ENCODE results near the gene NARS2.
"Not testable (repeated sequence)": the region's sequence is repeated elsewhere in the genome, so short reads cannot be mapped to it uniquely, and the experiment has no call there.

NARS2 gene, protein sequence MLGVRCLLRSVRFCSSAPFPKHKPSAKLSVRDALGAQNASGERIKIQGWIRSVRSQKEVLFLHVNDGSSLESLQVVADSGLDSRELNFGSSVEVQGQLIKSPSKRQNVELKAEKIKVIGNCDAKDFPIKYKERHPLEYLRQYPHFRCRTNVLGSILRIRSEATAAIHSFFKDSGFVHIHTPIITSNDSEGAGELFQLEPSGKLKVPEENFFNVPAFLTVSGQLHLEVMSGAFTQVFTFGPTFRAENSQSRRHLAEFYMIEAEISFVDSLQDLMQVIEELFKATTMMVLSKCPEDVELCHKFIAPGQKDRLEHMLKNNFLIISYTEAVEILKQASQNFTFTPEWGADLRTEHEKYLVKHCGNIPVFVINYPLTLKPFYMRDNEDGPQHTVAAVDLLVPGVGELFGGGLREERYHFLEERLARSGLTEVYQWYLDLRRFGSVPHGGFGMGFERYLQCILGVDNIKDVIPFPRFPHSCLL

DNA sequence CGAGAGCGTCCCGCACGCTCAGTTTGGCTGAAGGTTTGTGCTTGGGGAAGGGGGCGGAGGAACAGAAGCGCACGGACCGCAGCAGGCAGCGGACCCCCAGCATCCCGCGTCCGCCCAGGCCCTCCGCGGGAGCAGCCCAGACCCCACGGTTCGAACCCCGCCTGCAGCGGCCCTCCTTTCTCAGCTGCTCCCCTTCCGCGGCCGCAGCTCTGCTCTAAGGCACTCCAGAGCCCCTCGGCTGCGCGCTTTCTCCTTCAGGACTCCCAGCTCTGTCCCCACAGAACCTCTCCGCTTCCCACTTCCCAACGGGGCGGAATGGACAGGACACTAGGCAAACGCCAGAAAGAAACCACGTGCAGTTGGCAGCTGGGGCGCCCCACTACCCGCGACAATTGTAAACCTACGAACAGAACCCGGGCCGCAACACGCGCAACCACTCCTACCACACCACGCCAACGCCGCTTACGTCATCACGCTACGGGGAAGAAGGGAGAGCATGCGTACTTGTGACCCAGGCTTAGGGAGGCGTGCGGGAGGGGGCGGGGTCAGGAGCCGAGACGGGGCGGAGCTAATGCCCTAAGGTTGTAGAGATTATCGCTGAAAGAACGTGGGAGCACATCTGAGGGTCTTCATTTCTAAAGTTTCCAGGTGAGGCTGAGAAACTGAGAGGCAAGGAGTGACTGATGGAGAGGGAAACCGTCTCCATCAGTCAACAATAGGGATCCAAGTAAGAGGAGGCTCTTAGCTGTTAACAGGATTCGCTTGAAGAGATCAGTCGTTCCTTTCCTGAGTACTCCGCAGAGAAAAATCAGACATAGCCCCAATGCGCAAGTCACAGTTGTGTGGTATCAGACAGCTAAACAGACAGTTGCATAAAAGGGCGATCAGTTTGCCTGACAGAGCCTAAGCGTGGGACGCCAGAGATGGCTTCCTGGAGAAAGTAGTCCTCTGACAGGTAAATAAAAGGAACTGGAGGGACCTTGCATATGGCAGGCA, at the start of gene NARS2:
NARS2 (minus strand) TSS at position 479 of the 996 bp plus-strand sequence; CDS start at position 103, 376 bp downstream.
- peak; percentile 75 for FAIRE-seq

DNA sequence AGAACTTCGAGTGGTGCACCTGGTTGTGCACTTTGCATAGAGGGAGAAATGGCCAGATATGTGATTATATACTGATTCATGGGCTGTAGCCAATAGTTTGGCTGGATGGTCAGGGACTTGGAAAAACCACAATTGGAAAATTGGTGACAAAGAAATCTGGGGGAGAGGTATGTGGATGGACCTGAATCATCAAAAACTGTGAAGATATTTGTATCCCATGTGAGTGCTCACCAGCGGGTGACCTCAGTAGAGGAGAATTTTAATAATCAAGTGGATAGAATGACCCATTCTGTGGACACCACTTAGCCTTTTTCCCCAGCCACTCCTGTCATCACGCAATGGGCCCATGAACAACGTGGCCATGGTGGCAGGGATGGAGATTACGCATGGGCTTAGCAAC, 48.0 kb upstream of the NARS2 start:
- no peak for FAIRE-seq

DNA sequence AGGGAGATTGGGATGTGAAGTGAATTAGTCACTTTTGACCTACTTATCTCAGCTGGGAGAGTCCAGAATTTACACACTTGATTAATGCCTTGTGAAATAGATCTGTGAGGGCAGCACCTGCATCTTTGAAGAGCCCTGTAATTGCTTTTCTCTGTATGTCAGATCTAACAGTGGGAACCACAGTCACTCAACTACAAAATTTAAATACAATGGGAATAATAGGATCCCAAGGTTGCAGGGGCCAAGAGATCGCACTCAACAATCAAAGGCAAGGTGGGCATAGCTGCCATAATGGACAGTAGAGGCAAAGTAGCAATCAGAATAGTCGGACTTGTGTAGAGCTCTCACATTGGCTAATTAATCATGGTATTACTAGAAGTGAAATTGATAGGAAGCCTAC, 45.5 kb upstream of the NARS2 start:
- FAIRE-seq = no peak

DNA sequence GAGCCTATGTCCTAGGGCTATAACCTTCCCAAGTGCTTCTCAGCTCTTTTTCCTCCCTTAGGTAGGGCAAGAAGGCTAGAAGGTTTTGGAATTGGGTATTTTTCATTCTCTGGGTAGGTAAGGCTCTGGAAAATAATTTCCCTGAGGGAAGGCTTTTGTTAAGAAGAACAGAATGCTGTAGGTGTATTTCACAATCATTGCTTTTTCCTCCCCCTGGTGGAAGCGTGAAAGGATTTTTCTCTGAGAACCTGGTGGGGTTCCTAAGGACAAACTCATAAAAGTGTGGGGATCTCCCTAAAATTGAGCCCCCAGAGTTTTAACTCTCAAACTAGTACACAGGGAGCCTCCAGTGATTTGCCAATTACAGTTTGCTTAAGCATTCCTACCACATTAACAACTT, 41.1 kb upstream of the NARS2 start:
- FAIRE-seq = no peak

DNA sequence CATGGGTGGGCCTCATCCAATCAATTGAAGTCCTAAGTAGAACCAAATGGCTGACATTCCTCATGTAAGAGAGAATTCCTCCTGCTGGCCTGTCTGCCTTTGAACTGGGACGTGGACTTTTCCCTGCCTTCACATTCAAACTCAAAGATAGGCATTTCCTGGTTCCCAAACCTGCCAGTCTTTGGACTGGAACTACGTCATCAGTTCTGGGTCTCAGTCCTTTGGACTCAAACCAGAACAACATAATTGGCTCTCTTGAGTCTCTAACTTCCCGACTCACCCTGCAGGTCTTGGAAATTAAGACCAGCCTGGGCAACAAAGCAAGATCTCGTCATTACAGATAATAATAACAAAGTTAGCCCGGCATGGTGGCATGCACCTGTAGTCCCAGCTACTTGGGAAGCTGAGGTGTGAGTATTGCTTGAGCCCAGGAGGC, 38.7 kb upstream of the NARS2 start:
- no peak for FAIRE-seq

DNA sequence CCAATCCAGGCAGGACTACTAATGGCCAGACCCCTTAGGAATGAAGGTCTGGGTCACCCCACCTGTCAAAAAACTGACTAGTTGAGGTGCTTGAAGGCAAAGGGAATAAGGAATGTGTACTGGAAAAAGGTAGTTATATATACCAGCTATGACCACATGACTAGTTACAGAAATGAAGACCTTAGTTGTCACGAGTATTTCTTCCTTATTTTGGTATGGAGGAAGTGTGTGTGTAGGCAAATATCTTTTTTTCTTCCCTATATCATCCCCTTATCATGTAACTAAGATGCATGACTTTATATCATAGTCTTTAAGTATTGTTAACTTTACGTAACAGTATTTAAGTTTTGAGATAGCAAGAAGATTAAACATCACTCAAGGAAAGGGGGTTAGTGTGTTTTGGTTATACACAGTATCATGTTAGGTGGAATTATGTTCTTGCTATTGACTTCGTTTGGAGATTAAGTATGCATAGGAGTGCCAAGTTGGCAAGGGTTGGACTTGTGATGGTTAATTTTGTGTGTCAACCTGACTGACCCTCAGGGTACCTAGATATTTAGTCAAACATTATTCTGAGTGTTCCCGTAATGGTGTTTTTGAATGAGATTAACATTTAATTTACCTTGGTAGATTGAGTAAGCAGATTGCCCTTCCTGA, 38.2 kb upstream of the NARS2 start:
- no peak for FAIRE-seq

DNA sequence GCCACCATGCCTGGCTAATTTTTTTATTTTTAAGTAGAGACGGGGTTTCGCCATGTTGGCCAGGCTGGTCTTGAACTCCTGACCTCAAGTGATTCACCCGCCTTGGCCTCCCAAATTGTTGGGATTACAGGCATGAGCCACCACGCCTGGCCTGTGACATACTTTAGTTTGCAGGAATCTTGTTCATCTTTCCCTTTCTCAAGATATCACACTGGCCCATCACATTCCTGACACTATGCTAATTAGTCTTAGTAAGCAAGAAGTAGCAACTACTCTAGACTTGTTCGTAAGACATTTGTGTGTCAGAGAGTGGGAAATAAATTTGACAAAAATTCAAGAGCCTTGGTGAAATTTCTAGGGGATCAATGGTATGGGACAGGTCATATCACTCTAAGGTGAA, 34.7 kb upstream of the NARS2 start:
- not testable (repeated sequence) for FAIRE-seq

DNA sequence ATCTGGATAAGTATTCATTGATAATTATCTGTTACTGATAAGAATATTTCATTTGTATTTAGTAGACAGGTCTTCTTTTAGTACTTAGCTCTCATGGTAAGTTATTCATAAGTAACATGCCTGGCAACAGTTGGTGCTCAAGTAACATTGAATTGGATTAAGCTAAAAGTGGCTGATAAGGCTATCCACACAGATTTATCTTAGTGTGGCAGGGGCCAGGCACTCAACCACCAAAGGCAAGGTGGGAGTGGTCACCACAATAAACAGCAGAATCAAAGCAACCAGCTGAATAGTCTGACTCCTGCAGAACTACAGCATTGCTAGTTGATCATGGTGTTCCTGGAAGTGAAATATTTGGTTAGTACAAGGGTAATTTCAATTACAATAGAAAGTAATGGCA, 33.0 kb upstream of the NARS2 start:
- no peak for FAIRE-seq

DNA sequence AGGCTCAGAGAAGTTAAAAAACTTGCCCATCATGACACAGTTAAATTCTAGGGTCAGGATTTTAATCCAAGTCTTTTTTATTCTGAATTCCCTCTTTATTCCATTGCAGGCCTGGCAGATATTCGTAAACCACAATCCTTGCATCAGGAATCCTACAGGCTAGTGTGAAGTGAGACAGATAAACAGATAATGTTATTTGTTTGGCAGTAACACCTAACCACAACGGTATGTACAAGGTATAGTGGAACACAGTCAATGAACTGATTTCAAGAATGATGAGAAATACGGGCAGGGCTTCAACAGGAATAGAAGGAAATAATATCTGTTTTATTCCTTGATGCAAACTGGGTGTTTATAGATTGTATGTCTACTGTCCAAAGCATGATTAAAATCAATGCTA, 32.0 kb upstream of the NARS2 start:
- no peak for FAIRE-seq

DNA sequence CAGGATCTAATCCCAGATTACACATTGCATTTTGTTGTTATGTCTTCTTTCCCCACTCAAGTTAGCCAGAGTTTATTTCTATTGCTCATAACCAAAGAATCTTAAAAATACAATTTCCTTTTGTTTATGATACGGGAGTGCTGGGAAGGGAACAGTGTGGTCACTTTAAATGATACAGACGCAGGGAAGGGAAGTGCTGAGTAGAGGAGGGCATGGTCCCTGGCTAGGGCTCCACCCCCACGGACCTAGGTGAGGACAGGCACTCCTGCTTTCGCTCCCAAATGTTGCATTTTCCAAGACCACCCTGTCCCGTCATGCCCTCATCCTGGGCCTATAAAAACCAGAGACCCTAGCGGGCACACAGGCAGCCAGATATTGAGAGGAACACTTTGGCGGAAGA, 30.6 kb upstream of the NARS2 start:
- no peak for FAIRE-seq

DNA sequence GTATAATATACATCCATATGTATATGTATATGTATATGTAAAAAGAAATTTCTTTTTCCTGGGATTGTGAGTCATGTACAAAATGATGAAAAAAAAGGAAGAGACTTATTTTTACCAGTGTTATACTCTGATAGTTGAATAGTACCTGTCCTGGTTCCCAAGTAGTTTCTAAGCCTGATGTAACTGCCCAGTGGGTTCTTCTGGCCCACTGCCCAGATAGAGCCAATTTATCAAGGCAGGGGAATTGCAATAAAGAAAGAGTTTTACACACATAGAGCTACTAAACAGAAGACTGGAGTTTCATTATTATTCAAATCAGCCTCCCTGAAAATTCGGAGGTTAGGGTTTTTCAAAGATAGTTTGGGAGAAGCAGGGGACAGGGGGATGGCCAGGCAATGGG, 29.1 kb upstream of the NARS2 start:
- FAIRE-seq = no peak

DNA sequence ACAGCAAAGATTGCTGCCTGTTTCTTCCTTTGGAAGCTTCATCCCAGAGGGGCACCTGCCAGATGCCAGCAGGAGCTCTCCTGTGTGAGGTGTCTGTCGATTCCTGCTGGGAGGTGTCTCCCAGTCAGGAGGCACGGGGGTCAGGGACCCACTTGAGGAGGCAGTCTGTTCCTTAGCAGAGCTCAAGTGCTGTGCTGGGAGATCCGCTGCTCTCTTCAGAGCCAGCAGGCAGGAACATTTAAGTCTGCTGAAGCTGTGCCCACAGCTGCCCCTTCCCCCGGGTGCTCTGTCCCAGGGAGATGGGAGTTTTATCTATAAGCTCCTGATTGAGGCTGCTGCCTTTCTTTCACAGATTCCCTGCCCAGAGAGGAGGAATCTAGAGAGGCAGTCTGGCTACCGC, 28.1 kb upstream of the NARS2 start:
- not testable (repeated sequence) for FAIRE-seq

DNA sequence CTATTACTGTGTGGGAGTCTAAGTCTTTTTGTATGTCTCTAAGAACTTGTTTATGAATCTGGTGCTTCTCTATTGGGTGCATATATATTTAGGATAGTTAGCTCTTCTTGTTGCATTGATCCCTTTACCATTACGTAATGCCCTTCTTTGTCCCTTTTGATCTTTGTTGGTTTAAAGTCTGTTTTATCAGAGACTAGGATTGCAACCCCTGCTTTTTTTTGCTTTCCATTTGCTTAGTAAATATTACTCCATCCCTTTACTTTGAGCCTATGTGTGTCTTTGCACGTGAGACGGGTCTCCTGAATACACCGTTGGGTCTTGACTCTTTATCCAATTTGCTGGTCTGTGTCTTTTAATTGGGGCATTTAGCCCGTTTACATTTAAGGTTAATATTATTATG, 26.4 kb upstream of the NARS2 start:
- FAIRE-seq = not testable (repeated sequence)

DNA sequence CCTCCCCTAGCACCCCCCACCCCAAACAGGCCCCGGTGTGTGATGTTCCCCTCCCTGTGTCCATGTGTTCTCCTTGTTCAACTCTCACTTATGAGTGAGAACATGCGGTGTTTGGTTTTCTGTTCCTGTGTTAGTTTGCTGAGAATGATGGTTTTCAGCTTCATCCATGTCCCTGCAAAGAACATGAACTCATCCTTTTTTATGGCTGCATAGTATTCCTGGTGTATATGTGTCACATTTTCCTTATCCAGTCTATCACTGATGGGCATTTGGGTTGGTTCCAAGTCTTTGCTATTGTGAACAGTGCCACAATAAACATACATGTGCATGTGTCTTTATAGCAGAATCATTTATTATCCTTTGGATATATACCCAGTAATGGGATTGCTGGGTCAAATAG, 22.9 kb upstream of the NARS2 start:
- not testable (repeated sequence) for FAIRE-seq

DNA sequence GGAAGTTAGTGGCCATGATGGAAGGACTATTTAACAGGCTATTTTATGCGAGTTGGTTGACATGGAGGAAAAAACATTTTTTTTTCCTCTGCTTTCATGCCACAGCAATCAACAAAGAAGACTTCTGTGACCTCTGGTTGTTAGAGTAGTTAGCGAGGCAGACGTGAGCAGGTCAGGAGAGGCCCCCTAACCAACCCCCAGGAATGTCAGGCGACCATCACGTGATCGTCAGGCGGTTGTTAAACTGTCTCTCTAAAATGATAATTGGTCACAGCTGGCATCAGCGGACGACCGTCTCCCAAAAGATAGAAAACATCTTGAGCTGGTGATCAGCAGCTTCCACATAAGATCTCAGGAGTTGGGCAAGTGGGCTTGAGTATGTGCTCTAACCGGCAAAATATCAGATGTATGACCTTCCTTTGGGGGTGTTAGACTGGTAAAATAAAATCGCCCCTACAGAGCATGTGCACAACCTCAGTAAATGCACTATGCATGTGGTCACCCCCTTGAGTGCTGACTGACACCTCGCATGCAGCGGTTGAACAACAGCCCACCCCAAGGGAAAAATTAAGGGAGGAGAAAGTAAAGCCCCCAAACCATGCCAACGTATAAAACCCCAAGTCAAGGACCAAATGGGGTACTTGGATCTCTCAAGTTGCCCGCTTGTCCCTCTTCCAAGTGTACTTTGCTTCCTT, 20.9 kb upstream of the NARS2 start:
- FAIRE-seq = no peak

DNA sequence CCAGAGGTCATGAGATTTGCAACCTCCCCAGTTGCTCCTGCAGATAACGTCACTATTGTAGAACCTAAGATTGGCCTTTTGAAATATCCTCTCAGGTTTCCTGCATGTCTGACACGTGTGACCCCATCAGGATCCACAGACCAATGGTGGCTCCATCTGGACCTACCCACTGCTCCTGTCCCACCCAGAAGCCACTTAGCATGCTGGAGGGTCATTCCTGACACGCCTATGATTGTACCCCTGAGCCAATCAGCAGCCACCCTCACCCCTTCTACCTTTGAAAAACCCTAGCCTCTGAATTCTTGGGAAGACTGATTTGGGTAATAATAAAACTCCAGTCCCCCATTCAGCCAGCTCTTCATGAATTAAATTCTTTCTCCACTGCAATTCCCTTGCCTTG, 20.1 kb upstream of the NARS2 start:
- FAIRE-seq = no peak

DNA sequence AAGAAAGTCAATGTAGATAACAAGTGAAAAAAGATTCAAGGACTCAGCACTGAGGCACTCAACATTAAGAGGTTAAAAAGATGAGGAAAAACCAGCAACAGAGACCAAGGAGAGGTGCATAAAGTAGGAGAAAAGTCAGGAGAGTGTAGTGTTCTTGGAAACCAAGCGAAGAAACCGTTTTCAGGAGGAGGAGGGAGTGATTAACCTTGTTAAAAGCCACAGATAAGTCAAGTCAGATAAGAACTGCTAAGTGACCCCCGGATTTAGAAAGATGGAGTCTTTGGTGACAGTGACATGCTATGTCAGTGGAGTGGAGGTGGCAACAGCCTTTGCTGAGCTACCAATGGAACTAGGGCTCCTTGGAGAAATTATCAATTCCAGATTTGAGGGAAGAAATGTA, 13.9 kb upstream of the NARS2 start:
- FAIRE-seq = no peak

DNA sequence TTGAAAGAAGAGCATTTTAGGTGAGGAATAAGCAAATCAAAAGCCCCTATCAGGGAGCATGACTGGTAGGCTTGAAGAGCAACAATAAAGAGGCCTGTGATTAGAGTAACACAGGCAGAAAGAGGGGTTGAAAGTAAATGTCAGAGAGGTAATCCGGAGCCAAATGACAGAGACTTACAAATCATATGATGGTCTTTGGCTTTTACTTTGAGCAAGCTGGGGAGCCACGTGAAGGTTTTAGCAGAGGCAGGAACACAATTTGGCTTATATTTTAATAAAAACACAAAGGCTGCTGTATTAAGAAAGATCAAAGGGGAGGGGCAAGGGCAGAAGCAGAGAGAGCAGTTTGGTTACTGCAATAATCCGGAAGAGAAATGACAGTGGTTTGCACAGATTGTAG, 12.8 kb upstream of the NARS2 start:
- FAIRE-seq = no peak

DNA sequence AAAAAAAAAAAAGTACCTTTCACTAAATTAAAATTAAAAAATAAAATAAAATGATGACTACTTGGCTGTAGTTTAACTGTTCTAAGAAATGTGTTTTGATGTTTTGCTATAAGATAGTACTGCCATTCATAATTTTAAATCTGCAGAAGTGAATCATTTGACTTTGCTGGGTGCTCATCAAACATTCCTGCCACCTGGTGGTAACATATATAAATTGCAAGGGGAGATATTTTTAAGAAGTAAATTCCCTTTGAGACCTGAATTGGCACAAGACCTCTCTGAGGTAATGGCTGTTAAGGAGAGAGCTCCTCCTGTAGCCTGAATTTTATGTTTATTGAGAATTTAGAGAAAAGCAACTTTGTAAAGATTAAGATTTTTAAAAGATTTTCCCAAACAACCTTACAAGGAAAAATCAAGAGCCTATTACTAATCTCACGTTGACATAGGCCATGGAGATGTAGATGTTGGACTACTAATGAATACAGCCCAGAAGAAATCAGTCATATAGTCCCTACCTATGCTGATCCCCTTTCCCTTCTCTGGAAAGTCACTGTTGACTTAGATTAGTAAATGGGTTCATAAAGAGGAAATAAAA, 11.9 kb upstream of the NARS2 start:
- no peak for FAIRE-seq

DNA sequence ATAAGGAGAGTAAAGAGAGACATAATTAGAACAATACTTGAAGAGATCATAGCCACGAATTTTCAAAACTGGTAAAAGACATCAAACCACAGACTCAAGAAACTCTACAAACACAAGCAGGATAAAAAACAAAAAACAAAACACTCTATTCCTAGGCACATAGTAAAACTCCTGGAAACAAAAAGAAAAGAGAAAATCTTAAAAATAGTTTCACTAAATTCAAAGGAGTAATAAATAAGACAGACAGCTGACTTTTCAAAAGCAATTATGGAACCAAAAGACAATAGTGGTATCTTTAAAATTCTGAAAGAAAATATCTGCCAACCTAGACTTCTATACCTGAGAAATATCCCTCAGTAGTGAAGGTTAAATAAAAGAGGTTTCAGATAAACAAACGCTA, 9.2 kb upstream of the NARS2 start:
- no peak for FAIRE-seq

DNA sequence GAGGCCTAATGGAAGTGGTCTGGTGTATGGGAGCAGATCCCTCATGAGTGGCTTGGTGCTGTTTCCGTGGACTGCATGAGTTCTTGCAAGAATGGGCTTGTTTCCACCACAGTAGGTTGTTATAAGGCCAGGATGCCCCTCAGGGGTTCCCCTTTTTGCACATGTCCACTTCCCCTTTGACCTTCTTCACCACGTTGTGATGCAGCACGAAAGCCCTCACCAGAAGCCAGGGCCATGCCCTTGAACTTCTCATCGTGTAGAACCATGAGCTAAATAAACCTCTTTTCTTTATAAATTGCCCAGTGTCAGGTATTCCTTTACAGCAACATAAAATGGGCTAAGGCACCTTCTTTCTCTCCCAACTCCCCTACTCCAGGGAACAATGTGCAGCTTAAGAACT, 2.8 kb upstream of the NARS2 start:
- FAIRE-seq = no peak

DNA sequence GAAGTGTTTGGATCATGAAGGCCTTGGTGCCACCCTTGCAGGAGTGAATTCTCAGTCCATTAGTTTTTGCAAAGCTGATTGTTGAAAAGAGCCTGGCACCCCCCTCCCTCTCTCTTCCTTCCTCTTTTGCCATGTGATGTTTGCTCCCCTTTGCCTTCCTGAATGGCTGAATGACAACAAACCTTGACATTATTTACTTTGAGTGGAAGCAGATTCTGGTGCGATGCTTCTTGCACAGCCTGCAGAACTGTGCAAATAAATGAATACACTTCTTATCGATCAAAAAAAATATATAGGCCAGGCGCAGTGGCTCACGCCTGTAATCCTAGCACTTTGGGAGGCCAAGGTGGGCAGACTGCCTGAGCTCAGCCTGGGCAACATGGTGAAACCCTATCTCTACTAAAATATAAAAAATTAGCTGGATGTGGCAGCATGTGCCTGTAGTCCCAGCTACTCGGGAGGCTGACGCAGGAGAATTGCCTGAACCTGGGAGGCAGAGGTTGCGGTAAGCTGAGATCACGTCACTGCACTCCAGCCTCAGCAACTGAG, 2.0 kb upstream of the NARS2 start:
- FAIRE-seq = no peak
